OCI-LY1 (cell line): ENCODE measurements around the gene NXN.

Experiments
- H2AFZ ChIP-seq: fragments of 200-600 bp; sonication (generic), shearing (Covaris generic); 2 replicates; pipeline ENCODE4 v1.6.0; 2014; ENCODE audit warnings: antibody characterized with exemption, mild to moderate bottlenecking, low read length
- H3F3A ChIP-seq: fragments of 200-600 bp; sonication (generic), shearing (Covaris generic); 2 replicates; pipeline ENCODE4 v1.6.0; 2014; ENCODE audit warnings: mild to moderate bottlenecking, antibody characterized with exemption, low read length, moderate library complexity; ENCODE audit not compliant: insufficient read depth
- H3K27ac ChIP-seq: fragments of 200-600 bp; sonication (generic); 2 replicates; pipeline ENCODE4 v1.5.1; 2014; ENCODE audit warnings: low read length, mixed run types, mild to moderate bottlenecking, low read depth; ENCODE audit not compliant: poor library complexity, severe bottlenecking
- H3K27me3 ChIP-seq: fragments of 200-600 bp; sonication (generic); 2 replicates; pipeline ENCODE4 v1.6.0; 2014; ENCODE audit warnings: antibody characterized with exemption, mild to moderate bottlenecking, low read length, moderate library complexity; ENCODE audit not compliant: insufficient read depth
- H3K36me3 ChIP-seq: fragments of 200-600 bp; sonication (generic); 2 replicates; pipeline ENCODE4 v1.6.1; 2014; ENCODE audit warnings: mild to moderate bottlenecking, antibody characterized with exemption, low read length, moderate library complexity, mixed read lengths; ENCODE audit not compliant: insufficient read depth
- H3K4me1 ChIP-seq: fragments of 200-600 bp; sonication (generic); 2 replicates; pipeline ENCODE4 v1.5.1; 2014; ENCODE audit warnings: mild to moderate bottlenecking, low read length, moderate library complexity; ENCODE audit not compliant: insufficient read depth, severe bottlenecking
- H3K4me2 ChIP-seq: fragments of 200-600 bp; sonication (generic), shearing (Covaris generic); 2 replicates; pipeline ENCODE4 v1.6.1; 2014; ENCODE audit warnings: low read length
- H3K4me3 ChIP-seq: fragments of 200-600 bp; sonication (generic); 2 replicates; pipeline ENCODE4 v1.5.1; 2014; ENCODE audit warnings: low read length, low read depth, mild to moderate bottlenecking, mixed read lengths; ENCODE audit not compliant: poor library complexity, severe bottlenecking
- H3K79me2 ChIP-seq: fragments of 200-600 bp; shearing (Covaris generic); 2 replicates; pipeline ENCODE4 v1.6.1; 2016; ENCODE audit warnings: mixed run types, low read length, mixed read lengths; ENCODE audit not compliant: insufficient read depth
- H3K9ac ChIP-seq: fragments of 200-600 bp; sonication (generic), shearing (Covaris generic); 2 replicates; pipeline ENCODE4 v1.6.1; 2014; ENCODE audit warnings: mild to moderate bottlenecking, low read length, mixed read lengths
- H3K9me2 ChIP-seq: fragments of 200-600 bp; sonication (generic), shearing (Covaris generic); 2 replicates; pipeline ENCODE4 v1.6.1; 2014; ENCODE audit warnings: low read depth, mild to moderate bottlenecking, low read length, mixed read lengths
- H3K9me3 ChIP-seq: fragments of 200-600 bp; shearing (Covaris generic); 2 replicates; pipeline ENCODE4 v1.6.1; 2014; ENCODE audit warnings: low read length, mixed read lengths
- H4K20me1 ChIP-seq: fragments of 200-600 bp; sonication (generic), shearing (Covaris generic); 2 replicates; pipeline ENCODE4 v1.6.0; 2016; ENCODE audit warnings: mild to moderate bottlenecking, low read length; ENCODE audit not compliant: insufficient read depth
- CTCF ChIP-seq: fragments of 200-600 bp; sonication (generic), shearing (Covaris generic); IDR thresholded peaks from 2 replicates; pipeline ENCODE4 v1.5.1; 2017; ENCODE audit warnings: mild to moderate bottlenecking, antibody characterized with exemption, low read length, moderate library complexity, mixed read lengths
- EZH2 ChIP-seq: fragments of 200-600 bp; sonication (generic), shearing (Covaris generic); IDR thresholded peaks from 2 replicates; pipeline ENCODE4 v1.8.0; 2017; ENCODE audit warnings: borderline replicate concordance, mixed run types, mild to moderate bottlenecking, antibody characterized with exemption, low read length, moderate library complexity, mixed read lengths

Gene NXN

GRCh38 chr17:958712-959451 lies 20.7 kb downstream of the NXN start:
- no peaks in the 10 kb centered on the region for H3K27me3 ChIP-seq
- H3K4me3 ChIP-seq = no peak overlapping the region
- no peak overlapping the region for H3K27ac ChIP-seq
- no peak overlapping the region for H3K4me2 ChIP-seq
- no peaks in the 10 kb centered on the region for H4K20me1 ChIP-seq
- H3K9me2 ChIP-seq = no peaks in the 10 kb centered on the region
- no peaks in the 10 kb centered on the region for H3K79me2 ChIP-seq
- no peaks in the 10 kb centered on the region for H3F3A ChIP-seq
- H3K4me1 ChIP-seq = no peaks in the 10 kb centered on the region
- H3K9me3 ChIP-seq = no peaks in the 10 kb centered on the region
- TF ChIP-seq EZH2 (no peak), CTCF (no peak)
- H2AFZ ChIP-seq = no peak overlapping the region
- H3K36me3 ChIP-seq = no peaks in the 10 kb centered on the region
- H3K9ac ChIP-seq = no peak overlapping the region

DNA sequence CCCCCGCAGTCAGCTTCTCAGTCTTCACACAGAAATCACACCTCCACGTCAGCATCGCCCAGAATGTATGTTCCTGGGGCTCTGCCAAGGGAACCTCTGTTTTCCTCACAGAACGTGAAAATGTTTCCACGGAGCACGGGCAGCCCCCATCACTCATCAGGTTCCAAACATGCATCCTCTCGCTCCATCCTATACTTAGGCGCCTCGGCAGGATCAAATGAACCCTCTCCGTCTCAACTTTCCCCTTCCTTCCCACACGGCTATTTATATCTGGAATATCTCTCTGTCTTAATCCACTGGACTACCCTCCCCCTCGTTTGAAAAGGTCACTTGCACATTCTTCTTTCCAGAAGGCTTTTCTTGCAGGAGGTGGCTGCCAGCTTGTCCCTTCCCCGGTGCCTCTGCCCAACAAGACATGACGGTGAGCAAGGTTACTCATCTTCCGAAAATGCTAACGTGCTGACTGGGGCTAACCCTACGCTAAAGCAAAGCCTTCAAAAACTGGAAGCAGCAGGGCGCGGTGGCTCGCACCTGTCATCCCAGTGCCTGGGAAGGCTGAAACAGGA lies 21.6 kb downstream of the NXN start:
- no peaks in the 10 kb centered on the region for H3K79me2 ChIP-seq

DNA sequence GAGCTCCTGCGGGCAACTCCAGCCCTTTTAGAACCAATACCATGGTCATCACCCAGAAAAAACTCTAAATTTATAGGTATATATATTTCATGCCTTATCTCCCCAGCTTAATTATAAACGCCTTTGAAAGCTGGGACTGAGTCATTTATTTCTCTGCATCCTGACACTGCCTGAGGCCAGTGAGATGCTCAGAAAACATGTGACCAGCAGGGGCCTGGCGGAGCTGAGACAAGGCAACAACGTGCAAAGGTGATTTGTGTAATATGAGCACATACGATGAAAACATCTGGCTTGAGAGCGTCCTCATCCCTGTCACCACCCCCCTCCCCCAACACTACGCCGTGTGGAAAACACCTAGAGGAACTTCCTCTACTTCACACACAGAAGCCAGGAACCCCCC lies 22.7 kb downstream of the NXN start:
- H3K4me3 ChIP-seq = no peak overlapping the region
- no peaks in the 10 kb centered on the region for H3K9me3 ChIP-seq
- no peak overlapping the region for H3K27ac ChIP-seq
- no peaks in the 10 kb centered on the region for H3K9me2 ChIP-seq
- no peak overlapping the region for H2AFZ ChIP-seq
- H3K27me3 ChIP-seq = no peaks in the 10 kb centered on the region
- H3K4me2 ChIP-seq = no peak overlapping the region
- no peaks in the 10 kb centered on the region for H3K79me2 ChIP-seq
- no peaks in the 10 kb centered on the region for H3K36me3 ChIP-seq
- H3K9ac ChIP-seq = no peak overlapping the region
- H3F3A ChIP-seq = no peaks in the 10 kb centered on the region
- H3K4me1 ChIP-seq = no peaks in the 10 kb centered on the region
- TF ChIP-seq EZH2 (no peak), CTCF (no peak)
- no peaks in the 10 kb centered on the region for H4K20me1 ChIP-seq

More for the DNA sequence above, 21.6 kb downstream of the NXN start:
- H4K20me1 ChIP-seq = no peaks in the 10 kb centered on the region
- H3F3A ChIP-seq = no peaks in the 10 kb centered on the region
- no peak overlapping the region for H3K27ac ChIP-seq
- H3K27me3 ChIP-seq = no peaks in the 10 kb centered on the region
- TF ChIP-seq EZH2 = no peak
- TF ChIP-seq CTCF = no peak
- H2AFZ ChIP-seq = no peak overlapping the region
- H3K4me2 ChIP-seq = no peak overlapping the region
- no peaks in the 10 kb centered on the region for H3K9me2 ChIP-seq
- H3K36me3 ChIP-seq = no peaks in the 10 kb centered on the region
- no peak overlapping the region for H3K9ac ChIP-seq
- no peak overlapping the region for H3K4me3 ChIP-seq
- H3K4me1 ChIP-seq = no peaks in the 10 kb centered on the region
- no peaks in the 10 kb centered on the region for H3K9me3 ChIP-seq
